RWPE2 (cell line): ENCODE data around the gene SLC1A4.
"Not testable (repeated sequence)": the region's sequence is repeated elsewhere in the genome, so short reads cannot be mapped to it uniquely, and the experiment has no call there.

Source experiments
- ATAC-seq: fragments of 200-7000 bp; cut with Tn5 transposase; 3 replicates; pipeline ENCODE4 v1.9.1; 2021; ENCODE audit warnings: low read depth
- DNase-seq: peaks from one replicate; pipeline ENCODE4 v3.0.0-alpha.2; 2020; ENCODE audit warnings: low spot score
- H3K27ac ChIP-seq: fragments of 450-650 bp; 2 replicates; pipeline ENCODE4 v1.5.1; 2017; ENCODE audit warnings: mild to moderate bottlenecking; ENCODE audit not compliant: poor library complexity, severe bottlenecking
- H3K27me3 ChIP-seq: fragments of 250-450 bp; sonication (Bioruptor Pico); 2 replicates; pipeline ENCODE4 v1.5.1; 2021; ENCODE audit warnings: mild to moderate bottlenecking, moderate library complexity; ENCODE audit not compliant: insufficient read depth, poor library complexity, severe bottlenecking
- H3K36me3 ChIP-seq: fragments of 250-450 bp; sonication (Bioruptor Pico); 2 replicates; pipeline ENCODE4 v1.5.1; 2020; ENCODE audit warnings: low read depth, mild to moderate bottlenecking, moderate library complexity
- H3K4me1 ChIP-seq: fragments of 250-450 bp; sonication (Bioruptor Pico); 2 replicates; pipeline ENCODE4 v1.5.1; 2021; ENCODE audit warnings: mild to moderate bottlenecking, moderate library complexity; ENCODE audit not compliant: insufficient read depth, poor library complexity, severe bottlenecking
- H3K4me3 ChIP-seq: fragments of 250-450 bp; sonication (Bioruptor Pico); 2 replicates; pipeline ENCODE4 v1.5.1; 2021; ENCODE audit warnings: mild to moderate bottlenecking, moderate library complexity; ENCODE audit not compliant: severe bottlenecking
- H3K9me3 ChIP-seq: fragments of 250-450 bp; sonication (Bioruptor Pico); 2 replicates; pipeline ENCODE4 v1.5.1; 2021; ENCODE audit warnings: mild to moderate bottlenecking, moderate library complexity; ENCODE audit not compliant: severe bottlenecking
- CTCF ChIP-seq: fragments of 450-650 bp; IDR thresholded peaks from one replicate; pipeline ENCODE4 v1.5.1; 2017; ENCODE audit warnings: mild to moderate bottlenecking, moderate library complexity; ENCODE audit not compliant: poor library complexity, severe bottlenecking

SLC1A4 gene

DNA sequence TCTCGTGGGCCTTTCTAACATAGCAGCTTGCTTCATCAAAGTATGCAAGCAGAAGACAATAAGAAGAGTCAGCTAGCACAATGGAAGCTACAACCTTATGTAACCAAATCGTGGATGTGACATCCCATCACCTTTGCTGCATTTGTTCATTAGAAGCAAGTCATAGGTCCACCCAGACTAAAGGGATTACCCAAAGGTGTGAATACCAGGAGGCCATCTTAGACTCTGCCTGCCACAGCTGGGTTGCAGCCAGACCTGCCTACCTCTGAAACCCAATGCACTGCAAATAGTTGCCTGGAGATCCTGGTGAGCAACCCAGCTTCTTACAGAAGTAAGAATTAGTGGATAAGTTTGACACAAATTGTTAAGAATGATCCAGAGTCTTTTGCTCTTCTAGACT, 10.6 kb downstream of the SLC1A4 start:
- no peak overlapping the region for H3K27ac ChIP-seq
- no peak for TF ChIP-seq CTCF
- H3K36me3 ChIP-seq: no peaks in the 10 kb centered on the region; the same call in 1 of the 2 replicates
- H3K9me3 ChIP-seq: no peaks in the 10 kb centered on the region
- no peaks in the 10 kb centered on the region for H3K4me1 ChIP-seq
- H3K4me3 ChIP-seq: no peak overlapping the region
- no peak for DNase-seq
- H3K27me3 ChIP-seq: no peaks in the 10 kb centered on the region
- ATAC-seq: no peak

DNA sequence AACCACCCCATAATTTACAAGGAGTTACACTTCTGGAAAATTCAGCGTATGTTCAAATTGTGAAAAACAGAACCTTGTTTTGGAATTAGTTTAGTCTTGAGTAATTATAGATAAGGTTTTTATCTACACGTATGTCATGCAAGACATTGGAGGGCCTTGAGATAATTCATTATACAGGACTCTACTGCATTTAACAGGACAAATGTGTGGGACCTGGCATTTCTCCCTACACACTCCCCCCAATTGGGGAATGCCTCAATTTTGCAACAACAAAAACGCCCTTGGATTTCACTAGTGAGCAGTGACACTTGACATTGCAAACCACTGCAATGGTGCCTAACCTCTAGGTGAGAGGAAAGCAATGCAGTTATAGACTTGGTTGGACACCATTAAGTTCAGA, 11.4 kb downstream of the SLC1A4 start:
- Histone ChIP-seq H3K27me3 (no peaks in the 10 kb centered on the region), H3K36me3 (no peaks in the 10 kb centered on the region; the same call in 1 of the 2 replicates)
- TF ChIP-seq CTCF: no peak

GRCh38 chr2:65003037-65003436, 13.8 kb downstream of the SLC1A4 start:
- no peak for ATAC-seq
- no peak overlapping the region for H3K27ac ChIP-seq
- no peaks in the 10 kb centered on the region for H3K9me3 ChIP-seq
- no peak overlapping the region for H3K4me3 ChIP-seq
- H3K27me3 ChIP-seq: no peaks in the 10 kb centered on the region
- H3K36me3 ChIP-seq: peaks cover 3% of the 10 kb centered on the region; the same call in 1 of the 2 replicates
- H3K4me1 ChIP-seq: no peaks in the 10 kb centered on the region
- TF ChIP-seq CTCF: no peak
- DNase-seq: no peak

More for the DNA sequence above, 11.4 kb downstream of the SLC1A4 start:
- Histone ChIP-seq H3K4me3 (no peak overlapping the region), H3K9me3 (no peaks in the 10 kb centered on the region), H3K27ac (no peak overlapping the region), H3K4me1 (no peaks in the 10 kb centered on the region)
- ATAC-seq: no peak
- no peak for DNase-seq

- H3K27ac ChIP-seq, H3K4me3 ChIP-seq, DNase-seq, H3K27me3 ChIP-seq, H3K9me3 ChIP-seq, ATAC-seq, H3K36me3 ChIP-seq, H3K4me1 ChIP-seq: not testable (repeated sequence)
These were observed 15.0 kb downstream of the SLC1A4 start for GRCh38 chr2:65004232-65004631.

- no peak for TF ChIP-seq CTCF
- Histone ChIP-seq H3K36me3 (peaks cover 13% of the 10 kb centered on the region), H3K4me3 (no peak overlapping the region), H3K4me1 (no peaks in the 10 kb centered on the region), H3K9me3 (no peaks in the 10 kb centered on the region), H3K27ac (no peak overlapping the region), H3K27me3 (no peaks in the 10 kb centered on the region)
- ATAC-seq (no peak), DNase-seq (no peak)
These were observed 24.6 kb downstream of the SLC1A4 start for GRCh38 chr2:65013776-65014175.

DNA sequence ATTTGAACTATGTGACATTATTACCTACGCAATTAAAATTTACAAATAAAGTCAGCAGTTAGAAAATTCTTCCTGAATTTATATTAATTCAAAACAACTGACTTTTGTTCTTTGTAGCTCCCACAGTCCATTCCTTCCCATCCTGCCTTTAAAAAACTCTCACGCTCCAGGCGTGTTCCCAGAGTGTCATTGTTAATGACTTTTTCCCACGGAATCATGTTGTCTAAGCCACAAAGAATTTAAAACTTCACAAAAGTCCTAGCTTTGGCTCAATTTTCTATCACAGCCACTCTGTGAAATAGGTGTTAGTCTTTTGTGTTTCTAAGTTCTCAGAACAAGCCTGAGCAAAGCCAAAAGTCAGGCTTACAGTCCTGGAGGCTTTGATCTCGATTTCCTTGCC, 26.5 kb downstream of the SLC1A4 start:
- no peak overlapping the region for H3K4me3 ChIP-seq
- H3K4me1 ChIP-seq: no peaks in the 10 kb centered on the region
- H3K27me3 ChIP-seq: no peaks in the 10 kb centered on the region
- peaks cover 13% of the 10 kb centered on the region for H3K36me3 ChIP-seq
- no peak for TF ChIP-seq CTCF
- H3K27ac ChIP-seq: no peak overlapping the region
- H3K9me3 ChIP-seq: no peaks in the 10 kb centered on the region
- no peak for DNase-seq
- ATAC-seq: no peak
